GM11168 (cell line): Measurements from ENCODE around the gene NRP1.

Experiments used
- in situ Hi-C: fragments of 300-500 bp; cut with MboI; formaldehyde crosslinking; loops from one replicate; pipeline ENCODE4 v1.12.0; 2022; ENCODE audit warnings: low sequenced_read_pairs; ENCODE audit not compliant: unreplicated experiment

NRP1 gene

DNA sequence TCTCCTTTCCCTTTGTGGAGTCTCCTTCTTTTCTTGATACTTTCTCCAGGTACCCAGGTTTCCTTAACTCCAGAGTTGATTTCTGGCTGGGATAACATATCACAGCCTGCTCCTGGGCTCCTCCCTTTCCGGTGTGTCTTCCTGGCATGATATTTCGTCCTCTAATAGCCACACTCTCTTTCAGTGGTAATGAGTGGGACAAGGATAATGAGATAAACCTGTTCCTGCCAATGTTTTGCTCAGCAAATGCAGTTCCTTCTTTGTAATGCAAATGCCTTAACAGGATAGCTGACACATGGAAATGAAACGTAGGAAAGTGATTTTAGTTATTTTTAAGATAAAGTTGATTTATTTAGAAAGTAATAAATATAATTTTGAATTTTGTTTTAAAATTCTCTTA is 168.6 kb downstream of the NRP1 start:
- in situ Hi-C loops = no loop called here

DNA sequence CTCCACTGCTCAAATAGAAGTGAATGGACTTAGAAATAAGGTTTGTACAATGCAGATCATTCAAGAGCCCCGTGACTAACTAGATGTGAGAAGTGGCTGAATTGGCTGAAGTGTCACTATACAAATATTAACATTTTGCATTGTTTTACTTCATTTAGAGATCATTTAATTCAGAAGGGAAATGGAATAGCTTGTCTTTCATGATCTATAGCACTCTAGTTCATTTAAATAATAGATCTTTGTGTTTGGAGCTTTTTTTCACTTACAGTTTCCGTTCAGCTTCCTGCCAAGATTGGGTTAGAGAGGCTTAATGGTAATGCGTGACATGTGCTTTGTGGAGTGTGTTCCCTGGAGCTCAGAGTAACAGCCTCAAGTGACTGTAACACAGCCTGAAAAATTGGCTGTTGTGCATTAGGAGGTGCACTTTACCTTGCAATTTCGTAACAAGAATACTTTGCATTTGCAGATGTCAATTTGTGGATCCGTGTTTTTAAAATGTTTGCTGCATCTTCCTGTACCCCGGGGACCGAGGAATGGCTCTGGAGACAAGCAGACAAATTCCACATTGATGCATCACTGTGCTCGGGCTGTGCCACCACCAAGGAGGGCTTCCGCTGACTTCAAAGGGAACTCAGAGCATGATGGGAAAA is 170.3 kb downstream of the NRP1 start:
- in situ Hi-C loops = no loop called here

DNA sequence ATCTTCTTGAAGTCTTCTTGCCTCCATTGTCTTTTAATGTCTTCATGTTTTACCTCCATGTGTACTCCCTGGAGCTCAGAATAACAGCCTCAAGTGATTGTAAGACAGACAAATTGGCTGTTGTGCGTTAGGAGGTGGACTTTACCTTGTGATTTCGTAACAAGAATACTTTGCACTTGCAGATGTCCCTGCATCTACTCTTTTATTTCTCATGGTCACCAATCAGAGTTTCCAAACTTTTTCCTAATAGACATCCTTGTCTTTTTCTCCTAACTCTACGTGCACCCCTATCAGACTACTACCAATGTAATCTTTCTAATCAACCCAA is 172.3 kb downstream of the NRP1 start:
- in situ Hi-C loops = no loop called here

DNA sequence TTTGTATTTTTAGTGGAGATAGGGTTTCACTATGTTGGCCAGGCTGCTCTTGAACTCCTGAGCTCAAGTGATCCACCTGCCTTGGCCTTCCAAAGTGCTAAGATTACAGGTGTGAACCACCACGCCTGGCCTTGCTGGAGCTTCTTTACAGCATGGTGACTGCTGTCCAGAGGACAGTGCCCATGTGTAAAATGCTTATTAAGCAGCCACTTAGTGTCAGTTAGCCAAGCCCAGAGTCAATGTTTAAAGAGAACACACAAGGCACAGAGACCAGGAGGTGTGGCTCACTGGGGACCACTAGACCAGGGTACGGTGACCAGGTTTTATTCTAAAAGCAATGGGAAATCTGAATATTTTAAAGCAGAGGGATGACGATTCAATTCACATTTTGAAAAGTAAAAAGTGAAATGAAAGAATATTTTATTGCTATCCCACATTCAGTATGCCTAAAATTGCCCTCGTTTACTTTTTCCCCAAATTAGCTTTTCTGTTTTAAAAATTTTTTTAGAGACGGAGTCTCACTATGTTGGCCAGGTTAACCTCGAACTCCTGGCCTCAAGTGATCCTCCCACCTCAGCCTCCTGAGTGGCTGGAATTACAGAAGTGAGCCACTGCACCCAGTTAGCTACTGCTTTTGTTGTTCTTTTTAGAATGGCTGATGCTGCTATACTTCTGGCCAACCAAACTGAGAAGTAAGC is 172.8 kb downstream of the NRP1 start:
- in situ Hi-C loops = no loop called here

DNA sequence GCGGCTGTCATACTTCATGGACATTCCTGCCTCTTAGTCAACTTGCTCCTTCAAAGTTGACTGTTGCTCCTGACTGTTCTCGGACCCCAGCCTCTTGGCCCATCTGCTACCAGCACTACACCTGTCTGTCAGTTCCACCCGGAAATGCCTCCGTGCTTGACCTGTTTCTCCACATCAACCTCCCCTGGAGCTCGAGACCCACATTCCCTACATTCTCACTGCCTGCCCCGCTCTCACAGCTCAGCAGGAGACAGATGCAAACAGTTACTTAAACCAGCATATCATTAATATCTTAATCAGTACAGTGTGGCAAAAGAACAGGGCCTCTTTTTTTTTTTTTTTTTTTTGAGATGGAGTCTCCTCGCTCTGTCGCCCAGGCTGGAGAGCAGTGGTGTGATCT is 174.3 kb downstream of the NRP1 start:
- in situ Hi-C loops = no loop called here

DNA sequence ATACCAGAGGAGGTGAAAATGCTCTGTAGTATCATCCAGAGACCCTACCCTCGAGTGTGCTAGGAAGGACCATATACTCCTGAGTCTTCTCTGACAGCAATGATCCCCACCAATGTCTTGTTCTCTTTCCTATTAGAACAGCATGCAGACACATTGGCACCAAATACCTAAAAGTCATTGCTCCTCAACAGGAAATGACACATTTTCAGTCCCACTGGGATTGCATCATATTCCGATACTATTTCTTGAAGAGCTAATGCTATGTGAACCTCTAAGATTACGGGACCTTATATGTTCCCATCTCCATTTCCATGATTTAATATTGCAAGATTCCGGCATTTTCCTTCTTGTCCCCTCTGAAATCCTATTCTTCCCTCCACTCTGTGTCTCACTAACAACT is 177.4 kb downstream of the NRP1 start:
- in situ Hi-C loops = no loop called here

DNA sequence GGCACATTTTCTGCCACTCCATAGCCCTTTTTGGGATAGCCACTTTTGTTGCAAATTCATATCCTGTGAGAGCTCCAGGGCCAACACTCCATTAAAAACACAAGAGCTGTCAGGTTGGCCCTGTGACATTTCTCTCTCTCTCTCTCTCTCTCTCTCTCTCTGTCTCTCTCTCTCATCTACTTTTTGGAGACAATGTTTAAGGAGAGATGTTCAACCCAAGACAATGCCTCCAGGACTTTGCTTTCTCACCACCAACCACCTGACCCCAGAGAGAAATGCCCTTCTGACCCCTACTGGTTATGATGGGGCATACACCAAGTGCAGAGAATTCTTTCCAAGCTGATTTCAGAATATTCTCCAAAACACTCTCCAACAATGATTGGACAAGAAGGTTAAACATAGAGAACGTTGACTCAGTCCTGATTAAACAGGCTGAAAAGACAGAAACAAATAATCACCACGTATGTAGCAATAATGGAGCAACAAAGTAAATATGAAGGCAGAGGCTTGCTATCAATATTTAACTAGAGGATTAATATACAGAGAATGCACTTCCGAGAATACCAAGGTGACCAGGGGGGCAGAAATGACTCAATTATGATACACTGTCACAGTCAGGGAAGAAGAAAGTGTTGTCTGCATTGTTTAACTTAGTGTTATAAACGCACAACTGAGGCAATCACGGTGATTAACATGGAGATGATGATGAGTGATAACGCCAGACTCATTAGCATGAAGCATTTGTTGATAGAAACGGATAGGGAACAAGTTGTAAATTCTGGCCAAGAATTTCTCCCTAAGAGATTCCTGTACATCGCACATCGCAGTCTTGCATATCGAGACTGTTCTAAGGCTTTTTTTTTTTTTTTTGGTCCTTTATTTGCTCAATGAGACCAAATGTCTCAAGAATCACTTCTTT is 178.5 kb downstream of the NRP1 start:
- in situ Hi-C loops = no loop called here

DNA sequence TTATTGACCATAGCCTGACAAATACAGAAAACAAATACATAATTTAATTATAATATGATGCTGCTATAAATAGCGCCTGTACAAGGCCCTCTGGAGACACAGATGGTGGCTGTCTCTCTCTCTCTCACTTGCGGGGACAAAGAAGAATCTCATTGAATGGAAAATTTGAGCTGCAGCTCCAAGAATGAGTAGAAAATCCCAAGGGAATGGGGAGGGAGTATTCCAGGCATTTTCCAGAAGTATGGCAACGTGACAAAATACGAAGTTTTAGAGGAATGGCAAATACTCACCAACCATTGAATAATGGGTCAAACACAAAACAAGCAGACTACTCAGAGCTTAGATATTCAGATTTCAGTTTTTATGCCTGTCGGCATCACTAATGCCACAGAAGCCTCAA is 179.9 kb downstream of the NRP1 start:
- in situ Hi-C loops = no loop called here

DNA sequence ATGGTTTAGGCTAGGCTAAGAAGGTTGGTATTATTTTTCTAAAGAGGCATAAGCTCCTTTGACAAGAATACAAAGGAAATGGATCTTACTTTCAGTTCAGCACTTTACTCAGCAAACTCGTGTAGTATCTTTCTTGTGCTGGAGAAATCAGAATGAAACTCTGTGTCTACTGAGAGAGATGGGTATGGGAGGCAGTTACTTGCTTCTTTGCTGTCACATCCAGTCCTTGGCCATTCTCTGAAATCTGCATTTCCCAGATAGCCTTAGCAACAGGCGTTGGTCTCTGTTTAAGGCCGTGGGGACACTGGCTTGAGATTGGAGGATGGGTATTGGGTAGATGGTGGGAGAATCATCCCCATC is 180.5 kb downstream of the NRP1 start:
- in situ Hi-C loops = no loop called here

DNA sequence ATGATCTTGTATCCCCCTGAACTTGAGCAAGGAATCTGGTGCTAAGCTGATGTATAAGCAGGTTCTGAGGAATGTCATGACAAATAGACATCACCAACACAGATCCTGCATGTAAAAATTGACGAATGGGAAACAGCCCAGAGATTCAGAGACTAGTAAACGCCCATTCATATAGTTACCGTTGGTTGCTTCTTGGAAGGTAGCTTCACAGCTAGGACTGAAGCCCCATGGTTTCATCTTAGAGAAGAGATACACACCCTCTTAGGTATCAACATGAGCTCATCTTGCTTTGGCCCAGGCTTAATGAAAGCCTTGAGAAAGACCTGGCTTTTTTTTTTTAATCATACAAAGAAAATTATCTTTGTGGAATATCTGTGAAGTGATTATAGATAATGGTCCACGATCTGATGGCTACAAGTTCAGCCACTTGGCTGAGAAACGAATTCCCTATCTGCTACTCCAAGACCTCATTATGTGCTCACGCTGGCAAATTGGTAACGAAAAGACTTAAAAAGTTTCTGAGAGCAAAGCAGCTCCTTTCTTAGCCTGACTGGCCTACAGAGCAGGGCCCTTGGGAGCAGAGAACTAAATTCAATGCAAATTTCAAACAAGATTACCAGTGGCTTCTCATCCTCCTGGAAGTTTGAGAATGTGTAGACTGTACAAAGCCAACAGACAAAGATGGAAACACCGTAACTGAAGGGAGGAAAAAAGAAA is 181.1 kb downstream of the NRP1 start:
- in situ Hi-C loops = no loop called here

DNA sequence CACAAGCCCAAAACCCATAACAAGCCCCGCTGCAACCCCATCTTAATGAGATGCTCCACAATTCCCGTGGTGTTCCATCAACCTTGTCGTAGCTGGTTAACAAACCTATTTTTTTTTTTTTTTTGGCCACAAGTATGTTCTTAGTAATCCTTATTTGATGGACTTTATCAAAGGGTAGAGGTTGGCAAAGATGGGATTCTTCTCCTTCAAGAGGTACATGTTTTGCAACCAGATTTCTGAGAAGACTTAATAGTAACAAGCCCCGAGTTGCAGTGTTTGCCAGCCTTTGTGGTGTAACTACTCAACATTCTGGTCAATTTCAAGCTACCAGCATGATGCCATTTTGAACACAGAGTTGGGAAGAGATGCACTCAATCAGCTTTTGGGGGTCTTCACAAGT is 181.7 kb downstream of the NRP1 start:
- in situ Hi-C loops = no loop called here

DNA sequence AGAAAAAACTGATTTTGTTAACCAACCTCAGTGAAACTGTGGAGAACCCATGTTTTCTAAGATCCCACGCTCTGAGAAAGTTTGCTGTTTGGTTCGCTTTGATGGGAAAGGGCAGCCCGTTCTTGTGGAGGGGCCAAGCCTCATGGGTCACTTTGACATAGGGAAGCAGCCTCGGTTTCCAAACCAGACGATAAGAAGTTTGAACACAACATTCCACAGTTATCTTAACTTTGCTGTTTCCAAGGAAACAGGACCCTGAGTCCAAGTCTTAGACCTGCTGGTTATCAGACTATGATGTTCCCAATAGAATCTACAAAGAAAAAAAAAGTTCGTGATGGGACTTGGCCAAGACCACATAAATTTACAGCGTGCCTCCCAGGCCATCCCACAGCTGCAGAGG is 182.3 kb downstream of the NRP1 start:
- in situ Hi-C loops = no loop called here

DNA sequence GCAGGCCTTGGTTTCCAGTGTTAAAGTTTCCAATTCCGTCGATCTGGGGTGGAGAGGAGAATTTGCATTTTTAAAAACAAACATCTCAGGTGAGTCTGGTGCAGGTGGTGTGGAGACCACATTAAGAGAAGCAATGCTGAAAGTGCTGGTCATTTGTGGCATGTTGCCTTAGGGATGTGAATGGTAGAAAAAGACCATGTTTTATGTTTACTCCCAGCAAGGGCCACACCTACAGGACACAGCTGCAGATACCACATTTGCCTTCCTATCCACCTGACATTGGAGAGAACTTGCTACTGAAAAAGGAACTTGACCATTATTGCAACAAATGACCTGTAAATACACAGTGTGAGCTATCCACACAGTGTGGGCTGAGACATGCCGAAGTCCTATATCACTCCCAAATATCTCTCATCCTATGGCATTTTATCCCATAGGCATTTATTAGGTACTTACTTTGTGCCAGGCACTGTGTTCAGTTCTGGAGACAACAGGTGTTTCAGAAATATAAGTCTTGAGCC is 183.1 kb downstream of the NRP1 start:
- in situ Hi-C loops = no loop called here

DNA sequence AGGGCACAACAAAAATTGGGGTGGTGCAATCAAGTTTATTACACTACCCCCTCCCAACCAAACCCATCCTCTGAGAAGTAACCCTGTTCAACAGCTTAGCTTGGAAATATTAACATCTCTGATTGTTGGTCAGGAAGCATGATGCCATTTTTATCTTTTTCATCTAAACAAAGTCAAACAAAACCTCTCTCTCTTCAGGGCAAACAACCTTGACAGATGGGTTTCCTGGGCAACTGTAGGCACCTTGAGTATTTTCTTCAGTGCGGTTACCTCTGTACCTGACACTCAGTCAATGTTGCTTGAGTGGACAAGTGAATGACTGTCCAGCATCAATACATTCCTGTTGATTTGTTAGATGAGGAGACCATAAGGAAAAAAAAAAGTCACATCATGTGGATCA is 183.6 kb downstream of the NRP1 start:
- in situ Hi-C loops = no loop called here

DNA sequence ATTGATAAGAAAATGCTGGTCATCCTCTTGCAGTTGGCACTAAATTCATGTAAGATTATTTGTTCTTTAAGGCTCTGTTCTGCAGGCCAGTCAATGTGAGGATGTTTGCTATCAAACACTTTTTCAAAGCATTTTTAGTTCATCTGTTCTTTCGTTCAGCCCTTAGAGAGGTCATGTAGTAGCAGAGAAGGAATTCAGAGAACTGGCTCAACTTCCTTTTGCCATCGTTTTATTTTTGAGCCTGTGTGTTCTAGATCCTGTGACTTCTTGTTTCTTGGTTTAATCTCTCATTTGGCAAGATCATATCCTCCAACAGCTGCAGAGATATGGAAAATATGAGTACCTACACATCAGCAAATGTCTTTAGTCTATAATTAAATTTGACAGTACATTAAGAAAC is 184.3 kb downstream of the NRP1 start:
- in situ Hi-C loops = no loop called here

DNA sequence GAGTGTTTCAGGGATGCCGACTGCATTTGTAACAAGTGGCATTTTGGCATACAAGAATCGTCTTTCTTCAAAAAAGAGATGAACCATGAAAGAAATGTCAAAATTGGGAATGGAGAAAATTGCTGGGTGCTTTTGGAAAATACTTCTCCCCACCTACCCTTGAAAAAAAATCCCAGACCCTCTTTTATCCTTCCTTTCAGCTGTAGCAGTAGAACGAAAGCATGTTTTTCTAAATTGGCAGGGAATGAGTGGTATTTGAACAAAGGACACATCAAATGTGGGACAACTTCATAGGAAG is 187.5 kb downstream of the NRP1 start:
- in situ Hi-C loops = loop anchor here (25.0 kb wide), 1 partner anchor 360 kb away; no protein-coding TSS in a partner anchor

DNA sequence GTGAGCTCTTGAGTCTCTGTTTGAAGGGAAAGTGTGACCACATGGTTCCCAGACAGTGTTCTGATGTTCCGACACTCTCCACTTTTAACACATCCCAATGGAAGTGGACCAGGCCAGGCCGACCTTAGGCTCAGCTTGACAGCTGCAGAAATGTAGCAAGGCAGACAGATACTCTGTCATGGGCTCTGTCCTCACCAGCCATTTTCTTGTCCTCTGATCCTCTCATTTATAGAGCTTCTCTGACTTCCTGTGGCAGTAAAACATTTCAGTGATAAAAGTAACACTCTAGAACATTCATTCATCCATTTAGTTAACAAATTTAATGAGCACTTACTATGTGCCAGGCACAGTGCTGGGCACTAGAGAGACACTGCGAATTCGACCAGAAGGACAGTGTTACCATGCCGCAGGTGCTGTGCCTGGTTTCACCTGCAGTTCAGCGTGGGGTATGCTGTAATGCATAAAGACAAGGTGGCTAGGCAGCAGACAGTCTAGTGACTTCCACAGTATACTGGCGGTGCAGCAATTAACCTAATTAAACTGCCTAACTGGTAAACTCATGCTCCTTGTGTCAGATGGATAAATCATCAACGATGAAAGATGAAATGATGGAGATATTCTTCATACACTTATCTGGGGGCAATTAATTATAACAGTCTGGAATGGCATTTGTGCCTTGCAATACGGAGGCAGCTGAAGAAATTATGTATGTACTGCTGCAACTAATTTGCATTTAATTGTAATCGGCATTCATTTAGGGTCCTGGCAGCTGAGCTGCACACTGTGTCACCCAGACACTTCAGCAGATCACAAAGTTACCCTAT is 188.1 kb downstream of the NRP1 start:
- in situ Hi-C loops = loop anchor here (25.0 kb wide), 1 partner anchor 359 kb away; no protein-coding TSS in a partner anchor

DNA sequence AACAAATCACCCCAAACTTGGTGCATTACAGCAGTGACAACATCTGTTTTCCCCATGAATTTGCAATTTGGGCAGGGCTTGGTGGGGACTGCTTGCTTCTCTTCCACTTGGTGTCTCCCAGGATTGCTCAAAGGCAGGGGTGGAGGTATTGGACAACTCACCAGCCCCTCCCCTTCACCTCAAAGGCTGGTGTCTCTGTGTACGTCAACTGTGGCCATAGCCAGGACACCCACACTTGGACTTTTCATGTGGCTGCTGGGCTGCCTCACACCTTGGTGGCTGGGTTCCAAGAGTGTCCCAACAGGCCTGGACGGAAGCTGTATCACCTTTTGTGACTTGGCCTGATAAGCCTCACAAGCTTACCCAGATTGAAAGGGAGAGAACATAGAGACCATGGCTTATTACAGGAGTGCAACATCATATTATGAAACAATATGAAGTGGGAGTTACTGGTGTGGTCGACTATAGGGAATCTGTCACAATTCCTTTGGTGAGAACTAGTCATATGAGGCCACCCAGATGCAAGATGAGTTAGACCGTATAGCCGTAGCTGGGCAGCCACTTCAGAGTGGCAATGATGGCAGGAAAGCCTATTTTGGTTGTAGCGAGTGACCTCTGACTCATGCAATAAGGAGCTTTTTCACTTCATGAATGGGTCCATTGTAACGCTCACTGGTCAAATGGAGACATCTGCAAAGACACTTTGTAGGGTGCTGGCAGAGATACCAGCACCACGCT is 188.8 kb downstream of the NRP1 start:
- in situ Hi-C loops = loop anchor here (25.0 kb wide), 1 partner anchor 358 kb away; no protein-coding TSS in a partner anchor

DNA sequence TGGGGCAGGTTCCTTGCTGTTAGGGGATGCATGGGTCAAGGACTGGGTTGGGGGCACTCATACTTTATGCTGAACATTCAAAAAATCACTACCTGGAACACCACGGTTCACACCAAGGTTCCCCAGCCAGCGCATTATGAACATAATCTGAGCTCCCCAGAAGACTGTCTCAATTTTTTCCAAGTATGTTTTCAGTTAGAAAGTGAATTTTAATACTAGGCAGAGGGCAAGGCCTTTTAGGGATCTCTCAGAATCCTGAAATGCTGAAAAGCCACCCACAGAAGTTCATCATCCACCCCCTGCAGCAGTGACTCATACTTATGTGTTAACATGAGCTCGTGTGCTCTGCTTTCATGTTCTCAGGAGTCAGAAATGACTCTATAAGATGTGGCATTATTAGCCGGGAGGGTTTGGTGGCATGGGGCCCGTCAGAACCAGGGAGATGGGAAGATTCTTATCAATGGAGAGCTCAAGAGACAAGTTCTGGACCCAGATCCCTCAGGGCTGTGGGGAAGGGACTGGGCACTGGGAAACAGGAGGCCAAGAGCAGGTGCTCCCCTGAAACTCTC is 191.2 kb downstream of the NRP1 start:
- in situ Hi-C loops = loop anchor here (25.0 kb wide), 1 partner anchor 356 kb away; no protein-coding TSS in a partner anchor
